Measurements from ENCODE around the gene C5orf46.

The C5orf46 gene

GRCh38 chr5:147855774-147856069, 50.6 kb downstream of the C5orf46 start:
- TF ChIP-seq PPARA (CRISPR knock-in tag; IDR thresholded peaks at IDR 0.05; ENCODE audit: borderline replicate concordance) (no peak), TCF4 (CRISPR knock-in tag; IDR thresholded peaks at IDR 0.05; ENCODE audit: borderline replicate concordance) (no peak), RARB (CRISPR knock-in tag; IDR thresholded peaks at IDR 0.05) (no peak), TSHZ2 (CRISPR knock-in tag; IDR thresholded peaks at IDR 0.05) (no peak), GLIS3 (CRISPR knock-in tag; IDR thresholded peaks at IDR 0.05) (no peak)
- no peak for ATAC-seq

- no peak for ATAC-seq
- TF ChIP-seq ESRRG (CRISPR knock-in tag; IDR thresholded peaks at IDR 0.05) = no peak
- no peak for TF ChIP-seq TCF4 (CRISPR knock-in tag; IDR thresholded peaks at IDR 0.05; ENCODE audit: borderline replicate concordance)
- TF ChIP-seq SNAI2 (CRISPR knock-in tag; IDR thresholded peaks at IDR 0.05) = no peak
- TF ChIP-seq ZNF8 (CRISPR knock-in tag; IDR thresholded peaks at IDR 0.05) = no peak
- no peak for TF ChIP-seq ZC3H10 (CRISPR knock-in tag; IDR thresholded peaks at IDR 0.05)
- TF ChIP-seq OSR1 (CRISPR knock-in tag; IDR thresholded peaks at IDR 0.05) = no peak
- no peak for TF ChIP-seq PPARA (CRISPR knock-in tag; IDR thresholded peaks at IDR 0.05; ENCODE audit: borderline replicate concordance)
- TF ChIP-seq ZFP3 (CRISPR knock-in tag; IDR thresholded peaks at IDR 0.05) = no peak
- TF ChIP-seq POU6F1 (CRISPR knock-in tag; IDR thresholded peaks at IDR 0.05; ENCODE audit: borderline replicate concordance, low read depth) = no peak
- no peak for TF ChIP-seq ZNF565 (CRISPR knock-in tag; conservative IDR thresholded peaks at IDR 0.05; ENCODE audit: low read depth)
- no peak for TF ChIP-seq PATZ1 (CRISPR knock-in tag; IDR thresholded peaks at IDR 0.05; ENCODE audit: borderline replicate concordance)
- TF ChIP-seq CSRNP3 (CRISPR knock-in tag; IDR thresholded peaks at IDR 0.05) = no peak
- no peak for TF ChIP-seq CSDC2 (CRISPR knock-in tag; IDR thresholded peaks at IDR 0.05)
- TF ChIP-seq ARNTL (CRISPR knock-in tag; IDR thresholded peaks at IDR 0.05; ENCODE audit: borderline replicate concordance, low read depth) = no peak
- no peak for TF ChIP-seq ISL1 (CRISPR knock-in tag; IDR thresholded peaks at IDR 0.05)
- no peak for TF ChIP-seq BACH2 (CRISPR knock-in tag; IDR thresholded peaks at IDR 0.05; ENCODE audit: borderline replicate concordance)
Measured at GRCh38 chr5:147854894-147855773, 51.2 kb downstream of the C5orf46 start.

GRCh38 chr5:147854331-147854730, 52.0 kb downstream of the C5orf46 start:
- ATAC-seq = no peak
- no peak for TF ChIP-seq ESRRG (CRISPR knock-in tag; IDR thresholded peaks at IDR 0.05)
- no peak for TF ChIP-seq ZNF70 (CRISPR knock-in tag; IDR thresholded peaks at IDR 0.05)
- TF ChIP-seq ZFP30 (CRISPR knock-in tag; IDR thresholded peaks at IDR 0.05) = no peak
- TF ChIP-seq ZNF8 (CRISPR knock-in tag; IDR thresholded peaks at IDR 0.05) = no peak
- TF ChIP-seq POU6F1 (CRISPR knock-in tag; IDR thresholded peaks at IDR 0.05; ENCODE audit: borderline replicate concordance, low read depth) = no peak
- TF ChIP-seq ARNTL (CRISPR knock-in tag; IDR thresholded peaks at IDR 0.05; ENCODE audit: borderline replicate concordance, low read depth) = no peak

All from SK-N-SH treated with all-trans-retinoic acid at 6 μM for 48 hours (cell line).